ENCODE data around the gene IFIT3. TPM values are rescaled to one million over a fixed set of nuclear protein-coding genes. Genes with fewer than 3 reads are reported as not detected.

The IFIT3 gene
- total and polyA plus RNA-seq, 2 experiments from 2014 or later, result 0.42 to 0.52 TPM

DNA sequence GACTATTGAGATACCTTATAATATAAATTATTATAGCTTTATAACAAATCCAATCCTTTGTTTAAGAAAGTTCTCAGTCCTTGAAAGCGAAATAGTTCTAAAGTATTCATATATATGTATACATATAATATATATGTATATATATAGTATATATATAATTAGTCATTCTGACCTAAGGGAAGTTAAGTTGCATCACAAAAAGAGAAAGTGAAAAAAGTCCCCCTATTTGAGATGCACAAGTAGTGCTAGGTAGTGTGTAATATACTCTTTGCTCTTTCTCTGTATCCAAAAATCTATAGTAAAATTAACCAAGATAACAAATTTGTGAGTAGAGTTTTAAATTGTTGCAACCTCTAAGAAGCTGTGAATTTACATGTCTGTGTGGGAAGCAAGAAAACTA lies 36.7 kb downstream of the IFIT3 start (continued):
- TF ChIP-seq, protein P1, sequence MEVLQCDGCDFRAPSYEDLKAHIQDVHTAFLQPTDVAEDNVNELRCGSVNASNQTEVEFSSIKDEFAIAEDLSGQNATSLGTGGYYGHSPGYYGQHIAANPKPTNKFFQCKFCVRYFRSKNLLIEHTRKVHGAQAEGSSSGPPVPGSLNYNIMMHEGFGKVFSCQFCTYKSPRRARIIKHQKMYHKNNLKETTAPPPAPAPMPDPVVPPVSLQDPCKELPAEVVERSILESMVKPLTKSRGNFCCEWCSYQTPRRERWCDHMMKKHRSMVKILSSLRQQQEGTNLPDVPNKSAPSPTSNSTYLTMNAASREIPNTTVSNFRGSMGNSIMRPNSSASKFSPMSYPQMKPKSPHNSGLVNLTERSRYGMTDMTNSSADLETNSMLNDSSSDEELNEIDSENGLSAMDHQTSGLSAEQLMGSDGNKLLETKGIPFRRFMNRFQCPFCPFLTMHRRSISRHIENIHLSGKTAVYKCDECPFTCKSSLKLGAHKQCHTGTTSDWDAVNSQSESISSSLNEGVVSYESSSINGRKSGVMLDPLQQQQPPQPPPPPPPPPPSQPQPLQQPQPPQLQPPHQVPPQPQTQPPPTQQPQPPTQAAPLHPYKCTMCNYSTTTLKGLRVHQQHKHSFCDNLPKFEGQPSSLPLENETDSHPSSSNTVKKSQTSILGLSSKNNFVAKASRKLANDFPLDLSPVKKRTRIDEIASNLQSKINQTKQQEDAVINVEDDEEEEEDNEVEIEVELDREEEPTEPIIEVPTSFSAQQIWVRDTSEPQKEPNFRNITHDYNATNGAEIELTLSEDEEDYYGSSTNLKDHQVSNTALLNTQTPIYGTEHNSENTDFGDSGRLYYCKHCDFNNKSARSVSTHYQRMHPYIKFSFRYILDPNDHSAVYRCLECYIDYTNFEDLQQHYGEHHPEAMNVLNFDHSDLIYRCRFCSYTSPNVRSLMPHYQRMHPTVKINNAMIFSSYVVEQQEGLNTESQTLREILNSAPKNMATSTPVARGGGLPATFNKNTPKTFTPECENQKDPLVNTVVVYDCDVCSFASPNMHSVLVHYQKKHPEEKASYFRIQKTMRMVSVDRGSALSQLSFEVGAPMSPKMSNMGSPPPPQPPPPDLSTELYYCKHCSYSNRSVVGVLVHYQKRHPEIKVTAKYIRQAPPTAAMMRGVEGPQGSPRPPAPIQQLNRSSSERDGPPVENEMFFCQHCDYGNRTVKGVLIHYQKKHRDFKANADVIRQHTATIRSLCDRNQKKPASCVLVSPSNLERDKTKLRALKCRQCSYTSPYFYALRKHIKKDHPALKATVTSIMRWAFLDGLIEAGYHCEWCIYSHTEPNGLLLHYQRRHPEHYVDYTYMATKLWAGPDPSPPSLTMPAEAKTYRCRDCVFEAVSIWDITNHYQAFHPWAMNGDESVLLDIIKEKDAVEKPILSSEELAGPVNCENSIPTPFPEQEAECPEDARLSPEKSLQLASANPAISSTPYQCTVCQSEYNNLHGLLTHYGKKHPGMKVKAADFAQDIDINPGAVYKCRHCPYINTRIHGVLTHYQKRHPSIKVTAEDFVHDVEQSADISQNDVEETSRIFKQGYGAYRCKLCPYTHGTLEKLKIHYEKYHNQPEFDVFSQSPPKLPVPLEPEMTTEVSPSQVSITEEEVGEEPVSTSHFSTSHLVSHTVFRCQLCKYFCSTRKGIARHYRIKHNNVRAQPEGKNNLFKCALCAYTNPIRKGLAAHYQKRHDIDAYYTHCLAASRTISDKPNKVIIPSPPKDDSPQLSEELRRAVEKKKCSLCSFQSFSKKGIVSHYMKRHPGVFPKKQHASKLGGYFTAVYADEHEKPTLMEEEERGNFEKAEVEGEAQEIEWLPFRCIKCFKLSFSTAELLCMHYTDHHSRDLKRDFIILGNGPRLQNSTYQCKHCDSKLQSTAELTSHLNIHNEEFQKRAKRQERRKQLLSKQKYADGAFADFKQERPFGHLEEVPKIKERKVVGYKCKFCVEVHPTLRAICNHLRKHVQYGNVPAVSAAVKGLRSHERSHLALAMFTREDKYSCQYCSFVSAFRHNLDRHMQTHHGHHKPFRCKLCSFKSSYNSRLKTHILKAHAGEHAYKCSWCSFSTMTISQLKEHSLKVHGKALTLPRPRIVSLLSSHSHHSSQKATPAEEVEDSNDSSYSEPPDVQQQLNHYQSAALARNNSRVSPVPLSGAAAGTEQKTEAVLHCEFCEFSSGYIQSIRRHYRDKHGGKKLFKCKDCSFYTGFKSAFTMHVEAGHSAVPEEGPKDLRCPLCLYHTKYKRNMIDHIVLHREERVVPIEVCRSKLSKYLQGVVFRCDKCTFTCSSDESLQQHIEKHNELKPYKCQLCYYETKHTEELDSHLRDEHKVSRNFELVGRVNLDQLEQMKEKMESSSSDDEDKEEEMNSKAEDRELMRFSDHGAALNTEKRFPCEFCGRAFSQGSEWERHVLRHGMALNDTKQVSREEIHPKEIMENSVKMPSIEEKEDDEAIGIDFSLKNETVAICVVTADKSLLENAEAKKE (CRISPR knock-in tag; IDR thresholded peaks at IDR 0.05), result no peak
- no peak for TF ChIP-seq EZH2phosphoT487 (IDR thresholded peaks at IDR 0.05; ENCODE audit: unreplicated experiment)

DNA sequence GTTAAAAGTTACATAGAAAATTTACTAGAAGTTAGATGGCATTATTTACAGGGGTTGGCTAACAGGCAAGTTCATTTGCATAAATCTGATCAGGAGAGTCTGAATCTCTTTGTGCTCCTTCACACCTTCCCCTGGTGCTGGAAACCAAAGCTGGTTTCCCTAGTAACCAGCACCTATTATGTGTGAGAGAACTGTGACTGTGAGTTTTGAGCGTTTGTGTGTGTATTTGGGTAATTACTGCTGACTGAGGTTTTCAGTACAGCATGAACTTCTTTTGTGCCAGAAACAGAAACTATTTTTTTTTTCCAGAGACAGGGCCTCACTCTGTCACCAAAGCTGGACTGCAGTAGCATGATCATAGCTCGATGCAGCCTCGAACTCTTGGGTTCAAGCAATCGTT lies 39.7 kb downstream of the IFIT3 start:
- Histone ChIP-seq H3K4me2 (no peak overlapping the region), H3K79me2 (replicated peaks; ENCODE audit: insufficient read depth) (no peaks in the 10 kb centered on the region), H3K4me1 (ENCODE audit: insufficient read depth) (no peaks in the 10 kb centered on the region), H4K20me1 (replicated peaks; ENCODE audit: insufficient read depth) (no peaks in the 10 kb centered on the region), H3F3A (replicated peaks; ENCODE audit: low read depth) (no peaks in the 10 kb centered on the region), H3K27ac (ENCODE audit: low read depth) (no peak overlapping the region), H3K4me3 (no peak overlapping the region), H3K27me3 (ENCODE audit: insufficient read depth) (no peaks in the 10 kb centered on the region), H3K9me2 (ENCODE audit: insufficient read depth) (no peaks in the 10 kb centered on the region), H3K36me3 (ENCODE audit: insufficient read depth) (no peaks in the 10 kb centered on the region), H2AFZ (no peak overlapping the region; the same call in 1 of the 2 replicates)
- H3K4me1 Mint-ChIP-seq, result peaks cover 12% of the 10 kb centered on the region
- ATAC-seq (no peak), DNase-seq (ENCODE audit: low spot score) (no peak)
- H3K36me3 Mint-ChIP-seq (ENCODE audit: low read depth), result no peaks in the 10 kb centered on the region
- H3K27ac Mint-ChIP-seq, result no peak overlapping the region
- no peak overlapping the region for H3K4me3 Mint-ChIP-seq
- no peaks in the 10 kb centered on the region; the same call in 2 of the 3 replicates for H3K9me3 Mint-ChIP-seq
- H3K27me3 Mint-ChIP-seq (ENCODE audit: insufficient read depth, low read depth, poor library complexity), result peaks cover 2% of the 10 kb centered on the region
- TF ChIP-seq ZNF331 (CRISPR knock-in tag; IDR thresholded peaks at IDR 0.05; ENCODE audit: low read depth), result no peak
- TF ChIP-seq POLR2AphosphoS5 (IDR thresholded peaks at IDR 0.05; ENCODE audit: low read depth), result no peak
- no peak for TF ChIP-seq JUNB (IDR thresholded peaks at IDR 0.05; ENCODE audit: unreplicated experiment)
- TF ChIP-seq CREB1 (CRISPR knock-in tag; IDR thresholded peaks at IDR 0.05; ENCODE audit: low read depth), result no peak
- TF ChIP-seq, protein P2, sequence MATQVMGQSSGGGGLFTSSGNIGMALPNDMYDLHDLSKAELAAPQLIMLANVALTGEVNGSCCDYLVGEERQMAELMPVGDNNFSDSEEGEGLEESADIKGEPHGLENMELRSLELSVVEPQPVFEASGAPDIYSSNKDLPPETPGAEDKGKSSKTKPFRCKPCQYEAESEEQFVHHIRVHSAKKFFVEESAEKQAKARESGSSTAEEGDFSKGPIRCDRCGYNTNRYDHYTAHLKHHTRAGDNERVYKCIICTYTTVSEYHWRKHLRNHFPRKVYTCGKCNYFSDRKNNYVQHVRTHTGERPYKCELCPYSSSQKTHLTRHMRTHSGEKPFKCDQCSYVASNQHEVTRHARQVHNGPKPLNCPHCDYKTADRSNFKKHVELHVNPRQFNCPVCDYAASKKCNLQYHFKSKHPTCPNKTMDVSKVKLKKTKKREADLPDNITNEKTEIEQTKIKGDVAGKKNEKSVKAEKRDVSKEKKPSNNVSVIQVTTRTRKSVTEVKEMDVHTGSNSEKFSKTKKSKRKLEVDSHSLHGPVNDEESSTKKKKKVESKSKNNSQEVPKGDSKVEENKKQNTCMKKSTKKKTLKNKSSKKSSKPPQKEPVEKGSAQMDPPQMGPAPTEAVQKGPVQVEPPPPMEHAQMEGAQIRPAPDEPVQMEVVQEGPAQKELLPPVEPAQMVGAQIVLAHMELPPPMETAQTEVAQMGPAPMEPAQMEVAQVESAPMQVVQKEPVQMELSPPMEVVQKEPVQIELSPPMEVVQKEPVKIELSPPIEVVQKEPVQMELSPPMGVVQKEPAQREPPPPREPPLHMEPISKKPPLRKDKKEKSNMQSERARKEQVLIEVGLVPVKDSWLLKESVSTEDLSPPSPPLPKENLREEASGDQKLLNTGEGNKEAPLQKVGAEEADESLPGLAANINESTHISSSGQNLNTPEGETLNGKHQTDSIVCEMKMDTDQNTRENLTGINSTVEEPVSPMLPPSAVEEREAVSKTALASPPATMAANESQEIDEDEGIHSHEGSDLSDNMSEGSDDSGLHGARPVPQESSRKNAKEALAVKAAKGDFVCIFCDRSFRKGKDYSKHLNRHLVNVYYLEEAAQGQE (IDR thresholded peaks at IDR 0.05; ENCODE audit: unreplicated experiment), result no peak
- TF ChIP-seq STAT1 (IDR thresholded peaks at IDR 0.05; ENCODE audit: unreplicated experiment), result no peak
- TF ChIP-seq ZNF114 (CRISPR knock-in tag; IDR thresholded peaks at IDR 0.05), result no peak
- TF ChIP-seq, protein P3, sequence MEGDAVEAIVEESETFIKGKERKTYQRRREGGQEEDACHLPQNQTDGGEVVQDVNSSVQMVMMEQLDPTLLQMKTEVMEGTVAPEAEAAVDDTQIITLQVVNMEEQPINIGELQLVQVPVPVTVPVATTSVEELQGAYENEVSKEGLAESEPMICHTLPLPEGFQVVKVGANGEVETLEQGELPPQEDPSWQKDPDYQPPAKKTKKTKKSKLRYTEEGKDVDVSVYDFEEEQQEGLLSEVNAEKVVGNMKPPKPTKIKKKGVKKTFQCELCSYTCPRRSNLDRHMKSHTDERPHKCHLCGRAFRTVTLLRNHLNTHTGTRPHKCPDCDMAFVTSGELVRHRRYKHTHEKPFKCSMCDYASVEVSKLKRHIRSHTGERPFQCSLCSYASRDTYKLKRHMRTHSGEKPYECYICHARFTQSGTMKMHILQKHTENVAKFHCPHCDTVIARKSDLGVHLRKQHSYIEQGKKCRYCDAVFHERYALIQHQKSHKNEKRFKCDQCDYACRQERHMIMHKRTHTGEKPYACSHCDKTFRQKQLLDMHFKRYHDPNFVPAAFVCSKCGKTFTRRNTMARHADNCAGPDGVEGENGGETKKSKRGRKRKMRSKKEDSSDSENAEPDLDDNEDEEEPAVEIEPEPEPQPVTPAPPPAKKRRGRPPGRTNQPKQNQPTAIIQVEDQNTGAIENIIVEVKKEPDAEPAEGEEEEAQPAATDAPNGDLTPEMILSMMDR (conservative IDR thresholded peaks at IDR 0.05; ENCODE audit: low read depth in 2 of 2), result no peak
- no peak for TF ChIP-seq NANOG (IDR thresholded peaks at IDR 0.05; ENCODE audit: borderline replicate concordance)

Data from GM23338 (cell line).